Inflammatory macrophage (primary cell): ENCODE results near the gene MLXIP.

Experiments
- DNase-seq, 2 donors: peaks; one replicate each; pipeline ENCODE4 v3.0.0-alpha.2; 2020 to 2022

MLXIP gene

GRCh38 chr12:122189626-122190475, 111.3 kb downstream of the MLXIP start:
- DNase-seq = no peak

GRCh38 chr12:122190842-122191668, 112.5 kb downstream of the MLXIP start:
- DNase-seq = peak; percentile 39 to 63

GRCh38 chr12:122192441-122192840, 113.9 kb downstream of the MLXIP start:
- DNase-seq = no peak

GRCh38 chr12:122194804-122195203, 116.2 kb downstream of the MLXIP start:
- no peak for DNase-seq

- no peak for DNase-seq
These were observed 116.8 kb downstream of the MLXIP start for GRCh38 chr12:122195405-122195804.
